DMS79 (cell line): ENCODE measurements around the gene PALMD.

ENCODE experiments used
- DNase-seq: peaks from one replicate; lab custom pipeline; 2025; lab: John Stamatoyannopoulos, UW

Gene PALMD

GRCh38 chr1:99659755-99660210 is 13.9 kb downstream of the PALMD start:
- DNase-seq = peak; percentile 43

- no peak for DNase-seq
These were observed 14.6 kb downstream of the PALMD start for GRCh38 chr1:99660496-99660895.

- no peak for DNase-seq
These were observed 15.9 kb downstream of the PALMD start for GRCh38 chr1:99661780-99662179.

GRCh38 chr1:99662539-99663080 is 16.7 kb downstream of the PALMD start:
- no peak for DNase-seq

- DNase-seq = no peak
These were observed 17.6 kb downstream of the PALMD start for GRCh38 chr1:99663501-99663900.

GRCh38 chr1:99665212-99665611 is 19.3 kb downstream of the PALMD start:
- DNase-seq = no peak

GRCh38 chr1:99669376-99669775 is 23.5 kb downstream of the PALMD start:
- peak; percentile 88 for DNase-seq

GRCh38 chr1:99669821-99670220 is 23.9 kb downstream of the PALMD start:
- DNase-seq = no peak

- DNase-seq = no peak
These were observed 24.7 kb downstream of the PALMD start for GRCh38 chr1:99670583-99670982.

GRCh38 chr1:99672038-99672437 is 26.1 kb downstream of the PALMD start:
- DNase-seq = no peak

GRCh38 chr1:99672530-99673213 is 26.8 kb downstream of the PALMD start:
- DNase-seq = no peak

- no peak for DNase-seq
These were observed 27.4 kb downstream of the PALMD start for GRCh38 chr1:99673315-99673714.

- no peak for DNase-seq
These were observed 28.5 kb downstream of the PALMD start for GRCh38 chr1:99674115-99675064.

GRCh38 chr1:99675292-99675691 is 29.4 kb downstream of the PALMD start:
- DNase-seq = no peak

GRCh38 chr1:99675994-99676393 is 30.1 kb downstream of the PALMD start:
- no peak for DNase-seq

GRCh38 chr1:99676876-99677275 is 31.0 kb downstream of the PALMD start:
- no peak for DNase-seq

- DNase-seq = no peak
These were observed 31.5 kb downstream of the PALMD start for GRCh38 chr1:99677416-99677815.

- DNase-seq = no peak
These were observed 34.4 kb downstream of the PALMD start for GRCh38 chr1:99680270-99680669.

- no peak for DNase-seq
These were observed 35.7 kb downstream of the PALMD start for GRCh38 chr1:99681583-99681982.

GRCh38 chr1:99682291-99682751 is 36.4 kb downstream of the PALMD start:
- no peak for DNase-seq

GRCh38 chr1:99685516-99686180 is 39.7 kb downstream of the PALMD start:
- DNase-seq = no peak

- DNase-seq = no peak
These were observed 45.3 kb downstream of the PALMD start for GRCh38 chr1:99691175-99691574.
